ENCODE measurements around the gene BOLA2B. TPM values are rescaled to one million over a fixed set of nuclear protein-coding genes. Genes with fewer than 3 reads are reported as not detected.

Gene BOLA2B
- polyA plus RNA-seq, 1 of the 3 experiments (the other 2 are of a cell fraction), result 726 TPM

GRCh38 chr16:30183233-30184095, 10.0 kb downstream of the BOLA2B start, which contains the start of gene CORO1A:
CORO1A (plus strand) TSS chr16:30183602; CDS start chr16:30185210, 1,608 bp downstream.
- H3K4me2 ChIP-seq, result peak within 1 kb of the TSS; percentile 80
- H3K79me2 ChIP-seq (ENCODE audit: insufficient read depth), result no peaks in the 10 kb centered on the region
- H3K27me3 ChIP-seq (ENCODE audit: insufficient read depth), result no peaks in the 10 kb centered on the region
- H3K9me3 ChIP-seq, result no peaks in the 10 kb centered on the region
- H2AFZ ChIP-seq (ENCODE audit: low read depth), result peak within 1 kb of the TSS; percentile 90
- no peaks in the 10 kb centered on the region for H4K20me1 ChIP-seq (ENCODE audit: insufficient read depth)
- H3K9ac ChIP-seq, result peak within 1 kb of the TSS; percentile 41; the same call in 1 of the 2 replicates
- POLR2A ChIA-PET, result interaction anchor here (0.6 kb wide), 1 partner anchor 152 kb away, joined by 3 read pairs; the partner anchor contains the start of gene TLCD3B
- DNase-seq, result peak; percentile 95
- peaks cover 0 to 6% of the 10 kb centered on the region in 2 experiments for H3K36me3 ChIP-seq (replicated peaks in 1 of 2; ENCODE audit: control insufficient read depth in 1 of 2, insufficient read depth in 2 of 2, low read length in 1 of 2)
- no peaks in the 10 kb centered on the region for H3K9me2 ChIP-seq
- CTCF ChIA-PET, result interaction anchor here (1.4 to 6.0 kb wide), 2 partner anchors 71 to 90 kb away, joined by 4 to 33 read pairs; partner anchors contain the start of gene TBX6
- peak within 1 kb of the TSS; percentile 62 to 66 for H3K4me3 ChIP-seq (ENCODE audit: low read depth in 2 of 2, low read length in 1 of 2)
- H3F3A ChIP-seq (replicated peaks; ENCODE audit: insufficient read depth), result peaks cover 4% of the 10 kb centered on the region
- WGBS (ENCODE audit: low lambda C conversion rate), result 3% methylated on average over 47 of the region's 81 CpGs
- peaks cover 0 to 25% of the 10 kb centered on the region in 2 experiments; a peak in 1 of 4 replicates for H3K4me1 ChIP-seq (ENCODE audit: control insufficient read depth in 1 of 2, insufficient read depth in 2 of 2, low read depth in 1 of 2, low read length in 1 of 2)
- TF ChIP-seq TAF1 (IDR thresholded peaks at IDR 0.05; ENCODE audit: borderline replicate concordance, low read depth, low read length) (peak; percentile 50; the same call in 1 of the 2 replicates), GATA2 (CRISPR knock-in tag; IDR thresholded peaks at IDR 0.05) (no peak), POLR2AphosphoS5 (IDR thresholded peaks at IDR 0.05; ENCODE audit: low read depth, low read length) (peak; percentile 62; the same call in 1 of the 2 replicates), MXI1 (IDR thresholded peaks at IDR 0.05; ENCODE audit: low read depth, low read length) (peak; percentile 80), FOSL2 (IDR thresholded peaks at IDR 0.05; ENCODE audit: borderline replicate concordance, low read depth) (no peak), RXRA (IDR thresholded peaks at IDR 0.05; ENCODE audit: borderline replicate concordance, low read depth) (no peak), EZH2phosphoT487 (IDR thresholded peaks at IDR 0.05; ENCODE audit: borderline replicate concordance, low read depth) (no peak), FOXJ3 (CRISPR knock-in tag; IDR thresholded peaks at IDR 0.05) (no peak), YY1 (IDR thresholded peaks at IDR 0.05; ENCODE audit: low read depth) (0 out of 2 replicates have a peak, but pooled peaks have one; percentile 21), TCF12 (IDR thresholded peaks at IDR 0.05) (no peak), NFIC (IDR thresholded peaks at IDR 0.05; ENCODE audit: borderline replicate concordance) (no peak), PBX3 (IDR thresholded peaks at IDR 0.05) (peak; percentile 57; the same call in 1 of the 2 replicates), NRF1 (IDR thresholded peaks at IDR 0.05; ENCODE audit: low read depth, low read length) (peak; percentile 35; the same call in 1 of the 2 replicates), RAD21 (IDR thresholded peaks at IDR 0.05; ENCODE audit: low read length) (no peak), TEAD4 (IDR thresholded peaks at IDR 0.05; ENCODE audit: borderline replicate concordance, insufficient read depth) (no peak)
- H3K27ac ChIP-seq (ENCODE audit: low read depth in 2 of 2, low read length in 1 of 2), result peak within 1 kb of the TSS in 1 of 2 experiments; percentile 29; a peak in 2 of 4 replicates

GRCh38 chr16:30180741-30181140, 12.7 kb downstream of the BOLA2B start:
- Histone ChIP-seq H4K20me1 (ENCODE audit: insufficient read depth) (no peaks in the 10 kb centered on the region), H3K9me3 (no peaks in the 10 kb centered on the region), H3K27ac (ENCODE audit: low read depth in 2 of 2, low read length in 1 of 2) (no peak overlapping the region), H3K79me2 (ENCODE audit: insufficient read depth) (no peaks in the 10 kb centered on the region), H3K36me3 (replicated peaks in 1 of 2; ENCODE audit: control insufficient read depth in 1 of 2, insufficient read depth in 2 of 2, low read length in 1 of 2) (no peaks in the 10 kb centered on the region), H3K9ac (no peak overlapping the region), H3K4me2 (no peak overlapping the region), H3K27me3 (ENCODE audit: insufficient read depth) (no peaks in the 10 kb centered on the region), H2AFZ (ENCODE audit: low read depth) (no peak overlapping the region), H3K4me1 (ENCODE audit: control insufficient read depth in 1 of 2, insufficient read depth in 2 of 2, low read depth in 1 of 2, low read length in 1 of 2) (peaks cover 0 to 23% of the 10 kb centered on the region in 2 experiments; a peak in 1 of 4 replicates), H3F3A (replicated peaks; ENCODE audit: insufficient read depth) (peaks cover 4% of the 10 kb centered on the region), H3K4me3 (ENCODE audit: low read depth in 2 of 2, low read length in 1 of 2) (no peak overlapping the region), H3K9me2 (no peaks in the 10 kb centered on the region)
- CTCF ChIA-PET, result interaction anchor here (1.1 to 3.7 kb wide), 2 partner anchors 69 to 89 kb away, joined by 8 to 15 read pairs; partner anchors contain the start of gene TBX6
- POLR2A ChIA-PET, result interaction anchor here (0.6 kb wide), 1 partner anchor 385 kb away, joined by 3 read pairs; no protein-coding TSS in a partner anchor
- DNase-seq, result no peak
- TF ChIP-seq REST (IDR thresholded peaks at IDR 0.05; ENCODE audit: low read depth, low read length) (no peak), FOXM1 (IDR thresholded peaks at IDR 0.05; ENCODE audit: low read depth) (no peak), MAX (IDR thresholded peaks at IDR 0.05; ENCODE audit: low read depth) (no peak), RXRA (IDR thresholded peaks at IDR 0.05; ENCODE audit: borderline replicate concordance, low read depth) (no peak), TCF12 (IDR thresholded peaks at IDR 0.05) (no peak), IRF3 (IDR thresholded peaks at IDR 0.05; ENCODE audit: low read depth, low read length) (no peak), YY1 (IDR thresholded peaks at IDR 0.05; ENCODE audit: low read depth) (no peak)
- WGBS (ENCODE audit: low lambda C conversion rate), result 67% methylated on average over 1 of the region's 3 CpGs

Measured in SK-N-SH (cell line).